ENCODE data around the gene FNDC3B. TPM values are rescaled to one million over a fixed set of nuclear protein-coding genes. Genes with fewer than 3 reads are reported as not detected.

Gene FNDC3B
- total RNA-seq, 1 donor from 2014 or later = 29.5 TPM

GRCh38 chr3:172202797-172203196, 163.4 kb downstream of the FNDC3B start:
- no peak overlapping the region for H3K27ac ChIP-seq
- TF ChIP-seq CTCF (IDR thresholded peaks at IDR 0.05) (no peak), EZH2 (IDR thresholded peaks at IDR 0.05) (no peak), EZH2phosphoT487 (IDR thresholded peaks at IDR 0.05) (no peak)
- Mint-ChIP-seq H3K4me1 (peaks cover 42% of the 10 kb centered on the region), H3K36me3 (peaks cover 32% of the 10 kb centered on the region), H3K27ac (peak overlapping the region; percentile 92), H3K27me3 (ENCODE audit: insufficient read depth, low read depth) (peaks cover 2% of the 10 kb centered on the region), H3K4me3 (no peak overlapping the region), H3K9me3 (peaks cover 9% of the 10 kb centered on the region)
- H3K4me1 ChIP-seq = peaks cover 17% of the 10 kb centered on the region
- no peaks in the 10 kb centered on the region for H3K9me3 ChIP-seq (ENCODE audit: low read depth)
- H3K36me3 ChIP-seq = no peaks in the 10 kb centered on the region
- peaks cover 11% of the 10 kb centered on the region for H3F3A ChIP-seq (ENCODE audit: low read depth)
- no peak overlapping the region for H2AFZ ChIP-seq (replicated peaks)
- peaks cover 5% of the 10 kb centered on the region for H4K20me1 ChIP-seq (ENCODE audit: low read depth)
- H3K4me2 ChIP-seq = no peak overlapping the region
- no peaks in the 10 kb centered on the region for H3K27me3 ChIP-seq
- no peak overlapping the region for H3K9ac ChIP-seq
- DNase-seq (ENCODE audit: low spot score) = no peak
- no peak overlapping the region for H3K4me3 ChIP-seq
- H3K79me2 ChIP-seq (ENCODE audit: low read depth) = peaks cover 56% of the 10 kb centered on the region

- Histone ChIP-seq H4K20me1 (ENCODE audit: low read depth) (peaks cover 5% of the 10 kb centered on the region), H3K9ac (no peak overlapping the region), H2AFZ (replicated peaks) (no peak overlapping the region), H3F3A (ENCODE audit: low read depth) (peaks cover 11% of the 10 kb centered on the region), H3K4me2 (peak overlapping the region; percentile 63), H3K79me2 (ENCODE audit: low read depth) (peaks cover 56% of the 10 kb centered on the region), H3K36me3 (no peaks in the 10 kb centered on the region), H3K27me3 (no peaks in the 10 kb centered on the region), H3K4me3 (no peak overlapping the region), H3K9me3 (ENCODE audit: low read depth) (no peaks in the 10 kb centered on the region), H3K4me1 (peaks cover 19% of the 10 kb centered on the region), H3K27ac (peak overlapping the region; percentile 55)
- Mint-ChIP-seq H3K4me1 (peaks cover 42% of the 10 kb centered on the region), H3K9me3 (peaks cover 6% of the 10 kb centered on the region), H3K27ac (peak overlapping the region; percentile 92), H3K36me3 (peaks cover 25% of the 10 kb centered on the region), H3K27me3 (ENCODE audit: insufficient read depth, low read depth) (peaks cover 2% of the 10 kb centered on the region), H3K4me3 (peak overlapping the region; percentile 19)
- peak; percentile 42 for DNase-seq (ENCODE audit: low spot score)
- no peak for TF ChIP-seq CTCF (IDR thresholded peaks at IDR 0.05)
- TF ChIP-seq EZH2phosphoT487 (IDR thresholded peaks at IDR 0.05) = no peak
- no peak for TF ChIP-seq EZH2 (IDR thresholded peaks at IDR 0.05)
These were observed 164.3 kb downstream of the FNDC3B start for GRCh38 chr3:172203522-172204258.

GRCh38 chr3:172204716-172205115, 165.3 kb downstream of the FNDC3B start:
- Histone ChIP-seq H3K36me3 (no peaks in the 10 kb centered on the region), H2AFZ (replicated peaks) (no peak overlapping the region), H3K4me2 (no peak overlapping the region), H3K27ac (no peak overlapping the region), H3K4me1 (peaks cover 25% of the 10 kb centered on the region), H4K20me1 (ENCODE audit: low read depth) (peaks cover 5% of the 10 kb centered on the region), H3K27me3 (no peaks in the 10 kb centered on the region), H3K9me3 (ENCODE audit: low read depth) (no peaks in the 10 kb centered on the region), H3K79me2 (ENCODE audit: low read depth) (peaks cover 56% of the 10 kb centered on the region), H3F3A (ENCODE audit: low read depth) (peaks cover 11% of the 10 kb centered on the region), H3K9ac (no peak overlapping the region), H3K4me3 (no peak overlapping the region)
- Mint-ChIP-seq H3K4me3 (no peak overlapping the region), H3K4me1 (peaks cover 46% of the 10 kb centered on the region), H3K36me3 (peaks cover 22% of the 10 kb centered on the region), H3K27me3 (ENCODE audit: insufficient read depth, low read depth) (no peaks in the 10 kb centered on the region), H3K9me3 (peaks cover 4% of the 10 kb centered on the region), H3K27ac (peak overlapping the region; percentile 59)
- DNase-seq (ENCODE audit: low spot score) = no peak
- TF ChIP-seq CTCF (IDR thresholded peaks at IDR 0.05) (no peak), EZH2phosphoT487 (IDR thresholded peaks at IDR 0.05) (no peak), EZH2 (IDR thresholded peaks at IDR 0.05) (no peak)

All from neural progenitor cell (in vitro differentiated cells).